Measurements from ENCODE around the gene OR51A7. TPM values are rescaled to one million over a fixed set of nuclear protein-coding genes. Genes with fewer than 3 reads are reported as not detected.
"Not testable (repeated sequence)": the region's sequence is repeated elsewhere in the genome, so short reads cannot be mapped to it uniquely, and the experiment has no call there.

The OR51A7 gene
- total RNA-seq, result not detected

DNA sequence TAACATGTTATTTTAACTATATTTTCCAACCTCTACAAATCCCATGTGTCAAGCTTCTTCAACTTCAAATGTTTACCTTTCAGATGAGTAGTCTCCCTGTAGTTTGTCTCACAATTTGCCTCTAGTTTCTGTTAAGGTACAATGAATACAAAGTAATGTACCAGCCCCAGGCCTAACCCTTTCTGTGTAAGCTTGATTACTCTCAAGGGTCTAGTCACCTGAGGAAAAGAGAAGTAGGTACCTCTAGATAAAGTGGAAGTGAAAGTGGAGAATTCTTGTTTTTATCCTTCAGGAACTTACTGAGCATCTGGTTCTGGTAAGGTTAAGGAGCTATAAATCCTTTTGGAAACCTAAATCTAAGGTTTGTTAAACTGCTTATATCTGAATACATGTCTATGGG is at the start of gene OR51A7:
Gene OR51A7 (plus strand): TSS at position 300 of the 400 bp plus-strand sequence. CDS start 3,587 bp downstream, outside the sequence.
- H3K4me1 Mint-ChIP-seq (ENCODE audit: low read depth in 2 of 2), result no peaks in the 10 kb centered on the region
- no peaks in the 10 kb centered on the region for H3K36me3 Mint-ChIP-seq
- H3K9me3 Mint-ChIP-seq, result no peaks in the 10 kb centered on the region
- DNase-seq (ENCODE audit: low spot score), result no peak
- no peak within 1 kb of the TSS for H3K27ac Mint-ChIP-seq
- H3K27me3 Mint-ChIP-seq, result peaks cover 0 to 18% of the 10 kb centered on the region in 2 donors
- no peak for ATAC-seq
- no peak within 1 kb of the TSS for H3K4me3 Mint-ChIP-seq

- H3K36me3 Mint-ChIP-seq; DNase-seq (ENCODE audit: low spot score); H3K27me3 Mint-ChIP-seq; H3K4me1 Mint-ChIP-seq (ENCODE audit: low read depth in 2 of 2); ATAC-seq; H3K9me3 Mint-ChIP-seq; H3K27ac Mint-ChIP-seq; H3K4me3 Mint-ChIP-seq: not testable (repeated sequence)
Observed at GRCh38 chr11:4854286-4854685, 49.3 kb upstream of the OR51A7 start.

DNA sequence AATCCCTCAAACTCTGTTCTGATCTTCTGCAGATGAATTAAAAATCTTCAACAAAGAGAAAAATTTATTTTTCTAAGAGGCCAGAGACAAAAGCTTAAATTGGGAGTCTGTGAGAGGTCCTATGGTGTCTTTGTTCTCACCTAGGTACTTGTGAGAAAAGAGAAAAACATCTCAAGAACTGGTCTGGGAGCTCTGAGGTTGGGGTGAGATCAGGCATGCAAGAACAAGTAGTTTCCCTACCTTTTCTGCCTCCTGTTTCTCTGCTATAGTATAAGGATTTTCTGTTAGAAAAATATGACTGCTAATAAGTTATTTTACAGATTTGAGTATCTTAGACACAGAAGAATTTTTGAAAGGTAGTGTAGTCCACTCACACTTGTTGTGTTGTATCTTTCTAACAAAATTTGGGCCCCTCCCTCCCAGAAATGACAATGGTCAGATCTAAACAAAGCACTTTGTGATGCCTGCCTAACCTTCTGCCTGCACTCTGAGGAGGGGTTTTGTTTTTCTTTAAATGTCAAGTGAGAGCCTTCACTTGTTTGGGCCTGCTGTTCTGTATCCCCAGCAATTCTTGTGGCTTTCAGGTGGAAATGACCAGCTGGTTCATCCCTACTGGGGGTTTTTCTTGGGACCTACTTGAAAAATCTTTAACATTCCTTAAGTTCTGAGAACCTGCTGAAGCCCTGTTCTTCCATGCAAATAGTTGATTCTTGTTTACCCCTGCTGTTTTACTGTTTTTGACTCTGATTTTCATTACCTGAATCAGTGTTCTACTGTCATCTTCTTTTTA is 40.9 kb upstream of the OR51A7 start:
- Mint-ChIP-seq H3K4me3 (no peak overlapping the region), H3K27me3 (peaks cover 0 to 8% of the 10 kb centered on the region in 2 donors), H3K27ac (no peak overlapping the region), H3K36me3 (no peaks in the 10 kb centered on the region), H3K9me3 (peaks cover 3% of the 10 kb centered on the region), H3K4me1 (ENCODE audit: low read depth in 2 of 2) (no peaks in the 10 kb centered on the region)
- ATAC-seq, result no peak
- no peak for DNase-seq (ENCODE audit: low spot score)

DNA sequence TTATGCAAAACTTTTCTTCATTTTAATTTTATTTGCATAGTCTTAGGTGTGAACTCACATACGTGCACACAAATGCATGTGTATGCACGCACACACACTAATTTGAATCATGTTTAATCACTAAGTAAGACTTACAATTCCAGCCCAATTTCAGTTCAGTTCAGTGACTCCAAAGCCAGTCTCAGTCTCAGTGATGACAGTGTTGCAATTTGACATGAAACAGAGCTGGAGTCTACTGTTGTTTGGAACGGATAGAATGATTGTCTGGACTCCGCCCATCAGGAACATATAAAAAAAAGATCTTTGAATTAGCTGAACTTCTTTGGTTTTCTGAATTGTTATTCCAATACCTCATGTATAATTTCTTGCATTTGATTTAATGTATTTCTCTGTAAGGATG is 39.7 kb upstream of the OR51A7 start:
- Mint-ChIP-seq H3K9me3 (peaks cover 3% of the 10 kb centered on the region), H3K36me3 (no peaks in the 10 kb centered on the region), H3K4me3 (no peak overlapping the region), H3K27me3 (peaks cover 0 to 8% of the 10 kb centered on the region in 2 donors), H3K27ac (no peak overlapping the region), H3K4me1 (ENCODE audit: low read depth in 2 of 2) (no peaks in the 10 kb centered on the region)
- no peak for ATAC-seq
- no peak for DNase-seq (ENCODE audit: low spot score)

DNA sequence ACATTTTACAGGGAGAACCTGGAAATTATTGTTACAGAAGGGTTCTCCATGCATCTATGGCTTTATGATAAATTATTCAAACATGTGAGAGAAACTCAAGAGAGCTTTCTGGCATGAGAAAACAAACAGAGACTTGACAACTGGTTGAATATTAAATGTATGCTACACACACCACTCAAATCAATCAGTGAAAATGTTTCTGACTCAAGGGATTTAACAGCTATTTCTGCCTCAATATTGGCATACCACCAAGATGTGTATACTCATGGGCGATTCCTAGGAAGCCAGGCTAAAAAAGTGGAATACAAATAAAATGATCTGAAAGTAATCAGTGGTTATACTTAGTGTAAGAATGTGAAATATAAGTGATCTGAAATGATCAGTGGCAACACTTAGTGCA is 37.7 kb upstream of the OR51A7 start:
- Mint-ChIP-seq H3K27me3 (no peaks in the 10 kb centered on the region), H3K9me3 (peaks cover 3% of the 10 kb centered on the region), H3K27ac (no peak overlapping the region), H3K36me3 (no peaks in the 10 kb centered on the region), H3K4me1 (ENCODE audit: low read depth in 2 of 2) (no peaks in the 10 kb centered on the region), H3K4me3 (no peak overlapping the region)
- DNase-seq (ENCODE audit: low spot score), result no peak
- ATAC-seq, result no peak

DNA sequence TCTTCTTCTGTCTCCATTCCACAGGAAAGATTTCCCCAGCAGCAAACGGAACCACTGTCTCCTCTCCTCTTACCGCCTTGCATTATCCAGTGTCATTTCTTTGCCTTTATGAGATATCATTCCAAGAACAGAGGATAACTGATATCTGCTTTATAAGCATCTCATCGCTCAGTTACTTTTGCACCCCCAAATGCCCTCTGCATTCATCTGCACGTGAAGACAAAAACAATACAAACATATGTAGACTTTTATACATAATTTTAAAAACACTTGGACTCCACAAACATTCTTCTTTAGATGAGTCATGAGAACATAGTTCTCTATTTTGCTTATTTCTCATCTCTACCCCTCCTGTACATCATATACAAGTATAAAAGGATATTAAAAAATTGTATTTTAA is 22.4 kb upstream of the OR51A7 start:
- H3K36me3 Mint-ChIP-seq, result no peaks in the 10 kb centered on the region
- H3K9me3 Mint-ChIP-seq, result peaks cover 8% of the 10 kb centered on the region
- no peak overlapping the region for H3K4me3 Mint-ChIP-seq
- H3K27ac Mint-ChIP-seq, result no peak overlapping the region
- DNase-seq (ENCODE audit: low spot score) (no peak), ATAC-seq (no peak)
- no peaks in the 10 kb centered on the region for H3K4me1 Mint-ChIP-seq (ENCODE audit: low read depth in 2 of 2)
- peaks cover 0 to 6% of the 10 kb centered on the region in 2 donors for H3K27me3 Mint-ChIP-seq

DNA sequence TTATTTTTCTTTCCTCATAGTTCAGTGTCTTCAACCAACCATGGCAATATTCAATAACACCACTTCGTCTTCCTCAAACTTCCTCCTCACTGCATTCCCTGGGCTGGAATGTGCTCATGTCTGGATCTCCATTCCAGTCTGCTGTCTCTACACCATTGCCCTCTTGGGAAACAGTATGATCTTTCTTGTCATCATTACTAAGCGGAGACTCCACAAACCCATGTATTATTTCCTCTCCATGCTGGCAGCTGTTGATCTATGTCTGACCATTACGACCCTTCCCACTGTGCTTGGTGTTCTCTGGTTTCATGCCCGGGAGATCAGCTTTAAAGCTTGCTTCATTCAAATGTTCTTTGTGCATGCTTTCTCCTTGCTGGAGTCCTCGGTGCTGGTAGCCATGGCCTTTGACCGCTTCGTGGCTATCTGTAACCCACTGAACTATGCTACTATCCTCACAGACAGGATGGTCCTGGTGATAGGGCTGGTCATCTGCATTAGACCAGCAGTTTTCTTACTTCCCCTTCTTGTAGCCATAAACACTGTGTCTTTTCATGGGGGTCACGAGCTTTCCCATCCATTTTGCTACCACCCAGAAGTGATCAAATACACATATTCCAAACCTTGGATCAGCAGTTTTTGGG is 21.6 kb upstream of the OR51A7 start, which contains the start of gene OR51T1:
Gene OR51T1 (plus strand): TSS at position 41 of the 641 bp plus-strand sequence. CDS start 0 bp downstream, at position 41.
- H3K36me3 Mint-ChIP-seq, result no peaks in the 10 kb centered on the region
- DNase-seq (ENCODE audit: low spot score) (no peak), ATAC-seq (no peak)
- no peak within 1 kb of the TSS for H3K4me3 Mint-ChIP-seq
- H3K4me1 Mint-ChIP-seq (ENCODE audit: low read depth in 2 of 2), result no peaks in the 10 kb centered on the region
- peaks cover 3% of the 10 kb centered on the region for H3K9me3 Mint-ChIP-seq
- peaks cover 0 to 6% of the 10 kb centered on the region in 2 donors for H3K27me3 Mint-ChIP-seq
- no peak within 1 kb of the TSS for H3K27ac Mint-ChIP-seq

GRCh38 chr11:4882543-4882942 is 21.0 kb upstream of the OR51A7 start:
- no peaks in the 10 kb centered on the region for H3K4me1 Mint-ChIP-seq (ENCODE audit: low read depth in 2 of 2)
- no peaks in the 10 kb centered on the region for H3K36me3 Mint-ChIP-seq
- no peaks in the 10 kb centered on the region for H3K9me3 Mint-ChIP-seq
- H3K4me3 Mint-ChIP-seq, result no peak overlapping the region
- H3K27ac Mint-ChIP-seq, result no peak overlapping the region
- ATAC-seq (no peak), DNase-seq (ENCODE audit: low spot score) (no peak)
- H3K27me3 Mint-ChIP-seq, result peaks cover 0 to 6% of the 10 kb centered on the region in 2 donors

- Mint-ChIP-seq H3K4me3 (no peak overlapping the region), H3K9me3 (no peaks in the 10 kb centered on the region), H3K36me3 (no peaks in the 10 kb centered on the region), H3K27ac (no peak overlapping the region), H3K4me1 (ENCODE audit: low read depth in 2 of 2) (no peaks in the 10 kb centered on the region), H3K27me3 (peaks cover 0 to 6% of the 10 kb centered on the region in 2 donors)
- DNase-seq (ENCODE audit: low spot score), result no peak
- no peak for ATAC-seq
Observed at GRCh38 chr11:4884361-4884760, 19.2 kb upstream of the OR51A7 start.

DNA sequence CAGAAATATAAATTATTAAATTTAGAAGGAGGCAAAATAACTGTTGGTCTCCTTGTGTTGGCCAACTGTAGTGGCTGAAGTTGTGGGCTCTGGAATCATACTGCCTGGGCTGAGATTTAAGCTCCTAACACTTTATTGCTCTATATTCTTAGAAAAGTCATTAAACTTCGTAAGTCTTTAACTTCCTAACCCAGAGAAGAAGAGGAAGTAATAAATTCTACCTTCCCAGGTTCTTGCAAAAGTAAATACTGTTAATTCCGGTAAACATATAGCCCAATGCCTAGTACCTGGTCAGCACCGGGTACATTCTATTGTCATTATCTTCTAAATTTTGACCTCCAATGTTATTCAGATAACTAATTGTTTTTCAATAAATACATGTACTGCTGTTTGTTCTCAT is 17.4 kb upstream of the OR51A7 start:
- H3K4me1 Mint-ChIP-seq (ENCODE audit: low read depth in 2 of 2), result no peaks in the 10 kb centered on the region
- no peak overlapping the region for H3K27ac Mint-ChIP-seq
- H3K36me3 Mint-ChIP-seq, result no peaks in the 10 kb centered on the region
- no peak for DNase-seq (ENCODE audit: low spot score)
- no peak for ATAC-seq
- H3K4me3 Mint-ChIP-seq, result no peak overlapping the region
- peaks cover 4% of the 10 kb centered on the region for H3K9me3 Mint-ChIP-seq
- peaks cover 0 to 3% of the 10 kb centered on the region in 2 donors for H3K27me3 Mint-ChIP-seq

DNA sequence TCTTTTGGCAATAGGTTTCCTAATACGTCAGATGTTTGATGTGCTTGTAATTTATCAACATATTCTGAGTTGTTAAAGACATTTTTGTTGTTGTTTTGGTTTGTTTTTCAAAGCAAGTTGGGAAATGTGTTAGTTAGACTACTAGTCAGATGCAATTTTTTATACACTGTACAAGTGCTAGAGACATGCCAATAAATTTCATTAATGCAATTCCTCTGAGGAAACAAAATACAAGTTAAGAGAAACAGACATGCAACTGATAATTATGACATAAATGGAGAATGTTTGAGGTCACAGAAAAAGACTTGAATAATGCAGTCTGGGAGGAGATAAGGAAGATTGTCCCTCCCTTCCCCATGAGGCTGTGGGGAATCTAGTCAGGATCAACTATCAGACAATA is 16.0 kb upstream of the OR51A7 start:
- no peak for DNase-seq (ENCODE audit: low spot score)
- no peak overlapping the region for H3K27ac Mint-ChIP-seq
- no peak overlapping the region for H3K4me3 Mint-ChIP-seq
- no peaks in the 10 kb centered on the region for H3K36me3 Mint-ChIP-seq
- no peaks in the 10 kb centered on the region for H3K27me3 Mint-ChIP-seq
- H3K9me3 Mint-ChIP-seq, result peaks cover 4% of the 10 kb centered on the region
- ATAC-seq, result no peak
- no peaks in the 10 kb centered on the region for H3K4me1 Mint-ChIP-seq (ENCODE audit: low read depth in 2 of 2)

DNA sequence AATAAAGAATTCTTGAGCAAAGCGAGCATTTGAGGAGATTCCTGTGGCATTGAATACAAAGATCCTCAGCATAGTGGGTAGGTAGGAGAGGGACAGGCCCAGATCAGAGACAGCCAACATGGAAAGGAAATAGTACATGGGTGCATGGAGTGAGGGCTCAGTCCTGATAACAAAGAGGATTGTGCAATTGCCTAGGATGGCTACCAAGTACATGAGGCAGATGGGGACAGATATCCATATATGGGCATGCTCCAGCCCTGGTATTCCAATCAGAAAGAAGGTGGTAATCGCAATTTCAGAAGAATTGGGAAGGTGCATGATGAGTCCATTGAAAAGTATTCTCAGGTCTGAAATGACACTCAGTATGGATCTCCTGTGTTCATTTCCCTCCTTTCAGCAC is 13.3 kb upstream of the OR51A7 start:
- no peaks in the 10 kb centered on the region for H3K4me1 Mint-ChIP-seq (ENCODE audit: low read depth in 2 of 2)
- H3K4me3 Mint-ChIP-seq, result no peak overlapping the region
- ATAC-seq, result no peak
- no peaks in the 10 kb centered on the region for H3K36me3 Mint-ChIP-seq
- H3K9me3 Mint-ChIP-seq, result peaks cover 4% of the 10 kb centered on the region
- DNase-seq (ENCODE audit: low spot score), result no peak
- no peak overlapping the region for H3K27ac Mint-ChIP-seq
- no peaks in the 10 kb centered on the region for H3K27me3 Mint-ChIP-seq

DNA sequence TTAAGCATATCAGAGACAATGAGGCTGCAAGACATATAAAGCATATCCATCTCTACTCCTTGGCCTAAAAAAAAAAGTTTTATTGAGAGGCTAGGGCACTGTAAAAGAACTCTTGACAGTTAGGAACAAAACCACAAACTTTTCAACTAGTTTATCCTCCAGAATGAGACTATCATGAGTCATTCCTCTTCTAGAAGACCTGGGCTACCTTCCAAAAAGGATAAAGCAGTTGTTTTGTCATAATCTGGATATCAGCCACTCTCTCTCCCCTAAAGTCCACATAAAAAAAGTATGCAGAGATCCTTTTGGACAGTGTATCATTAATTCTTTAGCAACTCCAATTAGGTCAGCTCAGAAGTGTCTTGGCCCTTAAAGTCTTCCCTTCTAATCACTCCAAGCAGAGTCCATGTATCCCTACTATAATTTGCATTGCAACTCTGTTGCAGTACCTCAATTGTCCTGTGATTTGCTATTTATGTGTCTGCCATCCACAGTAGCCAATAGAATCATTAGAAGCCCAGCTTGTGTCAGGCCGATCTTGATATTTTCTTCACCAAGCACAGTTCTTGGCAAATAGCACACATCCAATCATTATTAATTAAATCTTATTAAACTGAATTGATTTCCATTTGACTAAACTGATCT is 11.5 kb upstream of the OR51A7 start:
- Mint-ChIP-seq H3K9me3 (peaks cover 4% of the 10 kb centered on the region), H3K4me3 (no peak overlapping the region), H3K27ac (no peak overlapping the region), H3K27me3 (no peaks in the 10 kb centered on the region), H3K4me1 (ENCODE audit: low read depth in 2 of 2) (no peaks in the 10 kb centered on the region), H3K36me3 (no peaks in the 10 kb centered on the region)
- DNase-seq (ENCODE audit: low spot score) (no peak), ATAC-seq (no peak)

DNA sequence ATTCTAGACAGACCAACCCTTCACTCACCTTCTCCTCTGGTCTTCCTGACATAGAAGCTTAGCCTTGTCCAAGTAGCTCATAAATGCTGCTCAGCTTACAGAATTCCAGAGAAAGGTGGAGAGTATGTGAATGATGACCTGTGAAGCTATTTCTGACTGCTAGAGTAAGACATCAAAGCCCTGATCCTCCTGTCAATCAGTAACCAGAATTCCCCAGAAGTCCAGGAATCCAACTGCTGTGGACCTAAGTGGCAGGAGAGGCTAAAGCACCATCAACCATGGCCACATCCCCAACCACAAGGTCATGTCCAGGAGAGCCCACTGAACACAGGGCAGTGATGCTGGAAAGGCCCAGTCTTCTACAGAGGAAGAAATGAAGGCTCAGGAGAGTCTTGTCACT is 13.0 kb downstream of the OR51A7 start:
- Mint-ChIP-seq H3K9me3 (peaks cover 3% of the 10 kb centered on the region), H3K27ac (no peak overlapping the region), H3K27me3 (peaks cover 0 to 15% of the 10 kb centered on the region in 2 donors), H3K4me3 (no peak overlapping the region), H3K4me1 (ENCODE audit: low read depth in 2 of 2) (no peaks in the 10 kb centered on the region), H3K36me3 (no peaks in the 10 kb centered on the region)
- DNase-seq (ENCODE audit: low spot score), result no peak
- no peak for ATAC-seq
